PC-3 (cell line): Measurements from ENCODE around the gene GFRA1.

ENCODE experiments used
- CTCF ChIP-seq: fragments of 300-600 bp; sonication (generic); conservative IDR thresholded peaks from 2 replicates; pipeline ENCODE4 v1.5.1; 2017; ENCODE audit warnings: antibody characterized with exemption, low read depth, mild to moderate bottlenecking, low read length
- EZH2 ChIP-seq: fragments of 300-600 bp; sonication (generic); IDR thresholded peaks from one replicate; pipeline ENCODE4 v1.6.1; 2017; ENCODE audit warnings: antibody characterized with exemption, mild to moderate bottlenecking, low read length; ENCODE audit not compliant: unreplicated experiment

GRCh38 chr10:116300542-116300941 lies 27.5 kb upstream of the GFRA1 start:
- TF ChIP-seq CTCF (no peak), EZH2 (no peak)
